ENCODE results near the gene CDK8.

GRCh38 chr13:26280295-26280694 is 26.4 kb downstream of the CDK8 start:
- TF ChIP-seq TAF1 (IDR thresholded peaks at IDR 0.05; ENCODE audit: borderline replicate concordance, low read depth, low read length) (no peak), CTCF (IDR thresholded peaks at IDR 0.05 in 2 of 3, conservative IDR thresholded peaks at IDR 0.05 in 1 of 3; ENCODE audit: control insufficient read depth in 2 of 3, extremely low read depth in 1 of 3, insufficient read depth in 1 of 3, low read depth in 3 of 3, low read length in 3 of 3) (no peak), CHD2 (IDR thresholded peaks at IDR 0.05; ENCODE audit: borderline replicate concordance, low read depth, low read length) (no peak), NFIC (IDR thresholded peaks at IDR 0.05; ENCODE audit: low read depth, low read length) (no peak), ZNF384 (IDR thresholded peaks at IDR 0.05; ENCODE audit: borderline replicate concordance, low read depth, low read length) (no peak), POLR2A (IDR thresholded peaks at IDR 0.05; ENCODE audit: low read depth, low read length) (no peak), EED (IDR thresholded peaks at IDR 0.05; ENCODE audit: low read depth) (no peak), MXI1 (IDR thresholded peaks at IDR 0.05; ENCODE audit: low read depth, low read length) (no peak)
- TF ChIP-seq, protein P1, sequence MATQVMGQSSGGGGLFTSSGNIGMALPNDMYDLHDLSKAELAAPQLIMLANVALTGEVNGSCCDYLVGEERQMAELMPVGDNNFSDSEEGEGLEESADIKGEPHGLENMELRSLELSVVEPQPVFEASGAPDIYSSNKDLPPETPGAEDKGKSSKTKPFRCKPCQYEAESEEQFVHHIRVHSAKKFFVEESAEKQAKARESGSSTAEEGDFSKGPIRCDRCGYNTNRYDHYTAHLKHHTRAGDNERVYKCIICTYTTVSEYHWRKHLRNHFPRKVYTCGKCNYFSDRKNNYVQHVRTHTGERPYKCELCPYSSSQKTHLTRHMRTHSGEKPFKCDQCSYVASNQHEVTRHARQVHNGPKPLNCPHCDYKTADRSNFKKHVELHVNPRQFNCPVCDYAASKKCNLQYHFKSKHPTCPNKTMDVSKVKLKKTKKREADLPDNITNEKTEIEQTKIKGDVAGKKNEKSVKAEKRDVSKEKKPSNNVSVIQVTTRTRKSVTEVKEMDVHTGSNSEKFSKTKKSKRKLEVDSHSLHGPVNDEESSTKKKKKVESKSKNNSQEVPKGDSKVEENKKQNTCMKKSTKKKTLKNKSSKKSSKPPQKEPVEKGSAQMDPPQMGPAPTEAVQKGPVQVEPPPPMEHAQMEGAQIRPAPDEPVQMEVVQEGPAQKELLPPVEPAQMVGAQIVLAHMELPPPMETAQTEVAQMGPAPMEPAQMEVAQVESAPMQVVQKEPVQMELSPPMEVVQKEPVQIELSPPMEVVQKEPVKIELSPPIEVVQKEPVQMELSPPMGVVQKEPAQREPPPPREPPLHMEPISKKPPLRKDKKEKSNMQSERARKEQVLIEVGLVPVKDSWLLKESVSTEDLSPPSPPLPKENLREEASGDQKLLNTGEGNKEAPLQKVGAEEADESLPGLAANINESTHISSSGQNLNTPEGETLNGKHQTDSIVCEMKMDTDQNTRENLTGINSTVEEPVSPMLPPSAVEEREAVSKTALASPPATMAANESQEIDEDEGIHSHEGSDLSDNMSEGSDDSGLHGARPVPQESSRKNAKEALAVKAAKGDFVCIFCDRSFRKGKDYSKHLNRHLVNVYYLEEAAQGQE (IDR thresholded peaks at IDR 0.05; ENCODE audit: low read depth, low read length) = no peak

All from GM12878 (cell line).